Left cardiac atrium (tissue), 4 donors: ENCODE results near the gene PCCA. TPM values are rescaled to one million over a fixed set of nuclear protein-coding genes. Genes with fewer than 3 reads are reported as not detected.
A peak's percentile ranks its signal among the peaks of the same experiment; 100 is the strongest.
"Not testable (repeated sequence)": the region's sequence is repeated elsewhere in the genome, so short reads cannot be mapped to it uniquely, and the experiment has no call there.

Source experiments
- ATAC-seq, 2 donors: fragments of 200-7000 bp; cut with Tn5 transposase; one replicate each; pipeline ENCODE4 v1.9.1; 2020; ENCODE audit warnings: mild to moderate bottlenecking in 2 of 2, moderate library complexity in 2 of 2
- DNase-seq: peaks from one replicate; pipeline ENCODE4 v3.0.0-alpha.2; 2020
- intact Hi-C, 2 donors: fragments of 100-400 bp; cut with DNase I; formaldehyde crosslinking; loops; one replicate each; pipeline versions ENCODE4 v1.14.1 to v1.15.1; 2022 to 2023
- long read RNA-seq: library from polyadenylated mRNA; unstranded; transcript quantifications from one replicate; pipeline ENCODE4 v2.0.0, GENCODE V29; 2021
- total RNA-seq, 2 donors: library from RNA; stranded (reverse); fragmentation: NEBNext Ultra II Directional; extraction: Animal tissue kit (Norgen Biotek cat#: 25700); gene quantifications; one replicate each; pipeline ENCODE4 v1.2.1, GENCODE V29; 2021
- donor health status: DM: no; HTN: yes; CAD: no.
- donor health status: DM: no; HTN: yes; CAD: no; lungs with severe emphysema.
- donor health status: DM: yes; HTN: yes; CAD: no.
- donor health status: Dilated cardiomyopathy.

The PCCA gene
- 10 to 100 TPM; 47.1 to 51.1 TPM for total RNA-seq
- long read RNA-seq, transcript PCCA-201 (23 exons, 2,418 nt): minor isoform, 5 of 84 reads
- long read RNA-seq, transcript PCCA-202 (24 exons, 2,494 nt): major isoform, 57 of 84 reads
- long read RNA-seq, partial matches to known transcripts: 5 of 84 reads
- long read RNA-seq, other reads (novel, unspliced or antisense): 15 of 84 reads

- intact Hi-C loops: no loop called here
- DNase-seq: peak; percentile 97
- peak; percentile 99 to 100 for ATAC-seq
These were observed at the start of gene PCCA for GRCh38 chr13:100088644-100089464. Gene PCCA (plus strand): TSS chr13:100089093. CDS start chr13:100089121, 28 bp downstream.

- intact Hi-C loops: no loop called here
- ATAC-seq: no peak
- no peak for DNase-seq
These were observed 49.2 kb upstream of the PCCA start for GRCh38 chr13:100039740-100040139.

- intact Hi-C loops: no loop called here
- DNase-seq (no peak), ATAC-seq (no peak)
These were observed 48.7 kb upstream of the PCCA start for GRCh38 chr13:100040196-100040595.

DNA sequence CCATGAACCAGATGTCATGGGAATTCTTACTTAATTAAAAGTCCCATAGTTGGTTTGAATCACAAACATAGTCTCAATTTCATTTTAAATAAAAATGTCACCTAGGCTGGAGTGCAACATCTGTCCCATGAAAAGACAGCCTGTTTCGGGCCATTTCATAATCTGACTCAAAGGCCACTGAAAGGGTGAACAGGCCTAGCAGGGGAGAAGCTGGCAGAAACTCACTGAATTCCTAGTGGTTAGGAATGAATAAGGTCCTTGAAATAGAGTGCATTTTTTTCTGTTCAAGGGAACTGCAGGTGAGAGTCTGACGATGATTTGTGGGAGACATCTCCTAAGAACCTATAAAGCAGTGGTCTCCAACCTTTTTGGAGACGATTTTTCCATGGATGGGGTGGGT lies 44.0 kb upstream of the PCCA start:
- DNase-seq: no peak
- intact Hi-C loops: no loop called here
- ATAC-seq: no peak

DNA sequence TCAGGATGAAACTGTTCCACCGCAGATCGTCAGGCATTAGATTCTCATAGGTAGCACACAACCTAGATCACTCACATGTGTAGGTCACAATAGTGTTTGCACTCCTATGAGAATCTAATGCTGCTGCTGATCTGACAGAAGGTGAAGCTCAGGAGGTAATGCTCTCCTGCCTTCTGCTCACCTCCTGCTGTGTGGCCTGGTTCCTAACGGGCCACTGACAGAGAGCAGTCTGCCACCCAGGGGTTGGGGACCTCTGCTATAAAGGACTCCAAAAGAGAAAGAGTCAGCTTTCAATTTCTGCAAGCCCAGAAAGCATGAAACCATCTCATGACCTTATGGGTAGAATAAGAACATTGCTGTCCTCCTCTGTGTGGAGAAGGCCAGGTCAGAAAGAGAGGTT lies 43.5 kb upstream of the PCCA start:
- DNase-seq (no peak), ATAC-seq (no peak)
- intact Hi-C loops: no loop called here

DNA sequence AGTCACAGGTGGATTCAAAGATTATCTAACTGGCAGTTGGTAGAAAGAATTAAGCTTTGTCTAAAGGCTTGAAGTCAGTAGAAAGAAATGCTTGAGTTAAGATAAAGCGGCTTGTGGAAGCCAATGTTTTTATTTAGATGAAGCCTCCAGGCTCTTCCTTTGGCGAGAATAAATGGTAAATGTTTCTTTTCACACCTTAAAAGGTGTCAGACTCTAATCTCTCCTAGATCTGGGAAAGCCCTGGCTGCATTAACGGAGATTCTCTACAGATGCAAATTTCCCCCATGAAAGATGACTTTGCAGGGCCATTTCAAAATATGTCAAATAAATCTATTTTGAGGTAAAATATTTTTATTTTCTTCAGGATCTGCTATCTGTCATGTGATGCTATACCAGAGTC lies 37.8 kb upstream of the PCCA start:
- DNase-seq: no peak
- intact Hi-C loops: no loop called here
- no peak for ATAC-seq

- ATAC-seq (no peak), DNase-seq (no peak)
- intact Hi-C loops: no loop called here
These were observed 29.1 kb upstream of the PCCA start for GRCh38 chr13:100059827-100060226.

DNA sequence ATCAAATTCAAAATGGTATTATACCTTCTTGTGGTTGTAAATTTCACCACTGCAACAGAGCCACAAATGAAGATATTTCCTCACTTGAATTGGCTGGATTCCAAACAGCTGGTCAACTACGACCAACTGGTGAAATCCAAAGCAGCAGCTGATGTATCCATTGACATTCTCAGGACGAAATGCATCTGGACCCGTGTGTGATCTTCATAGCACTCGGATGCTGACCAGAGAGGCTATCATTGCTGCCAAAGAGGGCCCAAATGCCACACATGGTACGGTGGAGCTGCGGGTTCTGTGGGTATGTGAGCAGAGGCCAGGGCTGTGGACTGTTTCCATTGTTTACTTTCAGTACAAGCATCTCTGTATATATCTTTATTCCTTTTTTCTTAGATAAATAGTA lies 25.6 kb upstream of the PCCA start:
- DNase-seq (no peak), ATAC-seq (no peak)
- intact Hi-C loops: no loop called here

GRCh38 chr13:100063906-100064305 lies 25.0 kb upstream of the PCCA start:
- ATAC-seq (no peak), DNase-seq (no peak)
- intact Hi-C loops: no loop called here

GRCh38 chr13:100068133-100068931 lies 20.6 kb upstream of the PCCA start:
- ATAC-seq (no peak), DNase-seq (no peak)
- intact Hi-C loops: no loop called here

DNA sequence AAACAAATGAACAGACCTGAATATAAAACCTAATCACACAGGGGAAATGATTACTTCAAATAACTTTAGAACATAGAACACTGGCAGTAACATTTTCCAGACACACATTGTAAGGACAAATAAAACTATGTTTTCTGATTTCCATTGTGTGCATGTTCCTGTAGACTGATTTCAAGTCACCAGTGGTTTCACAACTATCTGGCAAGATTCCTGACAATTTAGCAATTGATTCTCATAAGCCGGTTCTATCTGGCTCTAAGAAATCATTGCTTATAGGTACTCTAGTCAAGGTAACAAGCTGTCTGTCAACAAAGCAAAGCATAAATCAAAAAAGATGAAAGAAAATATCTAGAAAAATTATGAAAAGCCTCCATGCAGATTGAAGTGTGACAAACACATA lies 19.6 kb upstream of the PCCA start:
- DNase-seq (no peak), ATAC-seq (peak in 1 of 2 donors; percentile 30)
- intact Hi-C loops: no loop called here

DNA sequence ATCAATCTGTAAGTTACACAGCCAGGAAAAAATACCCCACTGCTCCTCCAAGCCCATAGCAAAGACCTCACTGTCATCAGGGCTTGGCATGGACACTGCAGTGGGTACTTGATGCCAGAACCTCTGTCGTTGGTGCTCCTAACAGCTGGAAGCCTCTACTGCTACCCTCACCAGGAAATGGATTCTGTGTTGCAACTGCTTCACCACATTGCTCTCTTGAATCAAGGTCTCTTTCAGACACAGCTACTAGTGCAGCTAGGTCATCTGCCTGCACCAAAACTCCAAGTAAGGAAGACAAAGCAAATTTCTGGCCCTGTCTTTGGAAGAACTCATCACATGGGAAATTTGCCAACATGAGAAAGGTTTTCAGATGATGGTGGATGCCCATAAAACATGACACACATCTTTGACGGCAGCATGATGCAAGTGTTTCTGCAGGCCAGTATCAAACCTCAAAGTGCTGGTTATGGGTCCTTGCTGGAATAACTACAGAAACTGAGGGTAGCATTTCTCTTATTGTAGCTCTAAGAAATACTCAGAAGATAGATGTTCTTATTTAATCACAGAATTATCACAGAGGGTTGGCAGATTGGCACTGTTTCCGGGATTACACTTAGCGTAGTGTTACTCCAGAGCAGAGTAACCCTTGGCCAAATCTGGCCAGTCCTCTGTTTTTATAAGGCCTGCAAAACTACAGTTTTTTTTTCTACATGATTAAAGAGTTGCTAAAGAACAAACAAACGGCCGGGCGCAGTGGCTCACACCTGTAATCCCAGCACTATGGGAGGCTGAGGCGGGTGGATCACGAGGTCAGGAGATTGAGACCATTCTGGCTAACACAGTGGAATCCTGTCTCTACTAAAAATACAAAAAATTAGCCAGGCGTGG lies 12.9 kb upstream of the PCCA start:
- DNase-seq (no peak), ATAC-seq (no peak)
- intact Hi-C loops: no loop called here

GRCh38 chr13:100079003-100079402 lies 9.9 kb upstream of the PCCA start:
- intact Hi-C loops, DNase-seq, ATAC-seq: not testable (repeated sequence)

- intact Hi-C loops, DNase-seq, ATAC-seq: not testable (repeated sequence)
These were observed 5.5 kb upstream of the PCCA start for GRCh38 chr13:100083401-100083800.

DNA sequence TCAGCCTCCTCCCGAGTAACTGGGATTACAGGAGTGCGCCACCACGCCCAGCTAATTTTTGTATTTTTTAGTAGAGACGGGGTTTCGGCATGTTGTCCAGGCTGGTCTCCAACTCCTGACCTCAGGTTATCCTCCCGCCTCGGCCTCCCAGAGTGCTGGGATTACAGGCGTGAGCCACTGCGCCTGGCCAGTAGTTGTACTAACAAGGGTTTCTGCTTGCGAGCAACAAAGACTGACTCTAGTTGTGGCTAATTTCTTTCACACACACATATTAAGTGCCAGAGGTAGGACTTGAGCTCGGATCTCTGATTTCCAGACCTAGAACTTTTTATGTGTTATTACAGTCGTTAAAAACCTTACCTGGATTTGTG lies 635 bp upstream of the PCCA start:
- ATAC-seq (peak in 1 of 2 donors; percentile 6), DNase-seq (no peak)
- intact Hi-C loops: no loop called here

- ATAC-seq: peak in 1 of 2 donors; percentile 8
- no peak for DNase-seq
- intact Hi-C loops: no loop called here
These were observed 656 bp downstream of the PCCA start for GRCh38 chr13:100089465-100090032.

DNA sequence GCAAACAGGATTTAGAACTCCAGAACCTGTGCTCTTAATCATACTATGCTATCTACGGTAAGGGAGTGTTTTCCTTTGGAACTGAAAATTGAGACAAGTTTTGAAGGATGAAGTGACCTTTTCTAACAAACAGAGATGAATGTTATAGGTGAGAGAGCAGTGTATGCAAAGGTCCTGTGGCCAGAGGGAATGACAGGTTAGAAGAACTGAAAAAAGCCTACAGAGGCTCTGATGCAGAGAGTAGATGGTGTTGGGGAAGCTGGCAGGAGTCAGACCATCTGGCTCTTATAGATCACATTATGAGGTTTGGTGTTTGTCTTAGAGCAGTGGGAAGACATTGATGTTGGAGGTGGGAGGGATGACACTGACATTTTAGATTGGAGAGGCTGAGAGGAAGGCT lies 2.0 kb downstream of the PCCA start:
- DNase-seq (no peak), ATAC-seq (no peak)
- intact Hi-C loops: no loop called here

GRCh38 chr13:100091391-100091790 lies 2.5 kb downstream of the PCCA start:
- intact Hi-C loops: no loop called here
- ATAC-seq (no peak), DNase-seq (no peak)

DNA sequence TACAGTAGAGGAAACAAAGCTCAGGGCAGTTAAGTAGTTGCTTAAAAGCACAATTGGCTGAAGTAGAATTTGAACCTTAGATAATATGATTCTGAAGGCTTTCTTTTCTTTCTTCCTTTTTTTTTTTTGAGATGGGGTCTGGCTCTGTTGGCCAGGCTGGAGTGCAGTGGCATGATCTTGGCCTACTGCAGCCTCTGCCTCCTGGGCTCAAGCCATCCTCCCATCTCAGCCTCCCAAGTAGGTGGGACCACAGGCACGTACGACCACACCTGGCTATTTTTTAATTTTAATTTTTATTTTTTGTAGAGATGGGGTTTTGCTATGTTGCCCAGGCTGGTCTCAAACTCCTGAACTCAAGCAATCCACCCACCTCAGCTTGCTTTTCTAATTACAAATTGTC lies 3.4 kb downstream of the PCCA start:
- ATAC-seq, DNase-seq, intact Hi-C loops: not testable (repeated sequence)
